SK-N-MC (cell line): ENCODE results near the gene LARGE1.

Experiments used
- DNase-seq: peaks from one replicate; pipeline ENCODE4 v3.0.0-alpha.2; 2011; ENCODE audit warnings: low read depth, low spot score
- H3K27ac ChIP-seq: fragments of 200-600 bp; sonication (generic); 2 replicates; pipeline ENCODE4 v1.5.1; 2016; ENCODE audit warnings: mixed run types
- H3K36me3 ChIP-seq: fragments of 200-600 bp; sonication (generic); 2 replicates; pipeline ENCODE4 v1.6.1; 2017; ENCODE audit warnings: antibody characterized with exemption, low read length, mixed read lengths; ENCODE audit not compliant: insufficient read depth
- H3K4me3 ChIP-seq: fragments of 200-600 bp; sonication (generic); 2 replicates; pipeline ENCODE4 v1.5.1; 2016
- H3K9ac ChIP-seq: fragments of 200-600 bp; sonication (generic); 2 replicates; pipeline ENCODE4 v1.8.0; 2017; ENCODE audit warnings: mixed run types, mixed read lengths; ENCODE audit not compliant: insufficient read length
- H3K9me3 ChIP-seq: fragments of 200-600 bp; sonication (generic); 2 replicates; pipeline ENCODE4 v1.6.1; 2017; ENCODE audit warnings: low read depth, mild to moderate bottlenecking, antibody characterized with exemption, low read length, moderate library complexity, mixed read lengths
- EZH2 ChIP-seq: fragments of 200-600 bp; sonication (generic); IDR thresholded peaks from one replicate; pipeline ENCODE4 v1.6.1; 2017; ENCODE audit warnings: antibody characterized with exemption
- FOXP2 ChIP-seq: optimal IDR thresholded peaks from 2 replicates; pipeline ENCODE3; 2011; ENCODE audit warnings: mild to moderate bottlenecking, moderate library complexity; ENCODE audit not compliant: insufficient read depth; ENCODE audit errors: extremely low read length, control extremely low read depth
- POLR2AphosphoS5 ChIP-seq: IDR thresholded peaks from 2 replicates; pipeline ENCODE4 v1.6.1; 2012; ENCODE audit warnings: mild to moderate bottlenecking, low read depth, low read length, borderline replicate concordance

Gene LARGE1

GRCh38 chr22:33654173-33654895 lies 265.9 kb downstream of the LARGE1 start:
- TF ChIP-seq POLR2AphosphoS5 (no peak), EZH2 (no peak), FOXP2 (no peak)
- H3K36me3 ChIP-seq = no peaks in the 10 kb centered on the region
- DNase-seq = no peak
- H3K27ac ChIP-seq = no peak overlapping the region
- H3K9ac ChIP-seq = no peak overlapping the region
- H3K4me3 ChIP-seq = no peak overlapping the region
- no peaks in the 10 kb centered on the region for H3K9me3 ChIP-seq

GRCh38 chr22:33653532-33654063 lies 266.7 kb downstream of the LARGE1 start:
- no peak overlapping the region for H3K9ac ChIP-seq
- DNase-seq = no peak
- no peak overlapping the region for H3K27ac ChIP-seq
- H3K4me3 ChIP-seq = no peak overlapping the region
- no peak for TF ChIP-seq POLR2AphosphoS5
- H3K36me3 ChIP-seq = no peaks in the 10 kb centered on the region
- H3K9me3 ChIP-seq = no peaks in the 10 kb centered on the region

GRCh38 chr22:33652615-33653014 lies 267.7 kb downstream of the LARGE1 start:
- no peak for DNase-seq
- Histone ChIP-seq H3K9ac (no peak overlapping the region), H3K9me3 (no peaks in the 10 kb centered on the region), H3K36me3 (no peaks in the 10 kb centered on the region), H3K27ac (no peak overlapping the region), H3K4me3 (no peak overlapping the region)
- TF ChIP-seq EZH2 (no peak), FOXP2 (no peak), POLR2AphosphoS5 (no peak)

- TF ChIP-seq POLR2AphosphoS5 (no peak), FOXP2 (no peak), EZH2 (no peak)
- Histone ChIP-seq H3K27ac (no peak overlapping the region), H3K9me3 (no peaks in the 10 kb centered on the region), H3K36me3 (no peaks in the 10 kb centered on the region), H3K4me3 (no peak overlapping the region), H3K9ac (no peak overlapping the region)
- no peak for DNase-seq
These were observed 270.0 kb downstream of the LARGE1 start for GRCh38 chr22:33650244-33650643.

GRCh38 chr22:33648478-33648877 lies 271.8 kb downstream of the LARGE1 start:
- Histone ChIP-seq H3K4me3 (no peak overlapping the region), H3K9me3 (no peaks in the 10 kb centered on the region), H3K36me3 (no peaks in the 10 kb centered on the region), H3K27ac (no peak overlapping the region), H3K9ac (no peak overlapping the region)
- DNase-seq = no peak
- no peak for TF ChIP-seq POLR2AphosphoS5
- no peak for TF ChIP-seq EZH2
- no peak for TF ChIP-seq FOXP2

- H3K27ac ChIP-seq = no peak overlapping the region
- no peak for DNase-seq
- H3K9me3 ChIP-seq = no peaks in the 10 kb centered on the region
- TF ChIP-seq EZH2 = no peak
- no peak for TF ChIP-seq FOXP2
- TF ChIP-seq POLR2AphosphoS5 = no peak
- H3K9ac ChIP-seq = no peak overlapping the region
- no peaks in the 10 kb centered on the region for H3K36me3 ChIP-seq
- no peak overlapping the region for H3K4me3 ChIP-seq
These were observed 279.4 kb downstream of the LARGE1 start for GRCh38 chr22:33640900-33641299.

- no peak for DNase-seq
- H3K9me3 ChIP-seq = no peaks in the 10 kb centered on the region
- H3K36me3 ChIP-seq = no peaks in the 10 kb centered on the region
- TF ChIP-seq FOXP2 = no peak
- TF ChIP-seq POLR2AphosphoS5 = no peak
- TF ChIP-seq EZH2 = no peak
- H3K9ac ChIP-seq = no peak overlapping the region
- H3K4me3 ChIP-seq = no peak overlapping the region
- H3K27ac ChIP-seq = no peak overlapping the region
These were observed 280.6 kb downstream of the LARGE1 start for GRCh38 chr22:33639588-33640254.

GRCh38 chr22:33635766-33636165 lies 284.5 kb downstream of the LARGE1 start:
- TF ChIP-seq FOXP2 (no peak), POLR2AphosphoS5 (no peak), EZH2 (no peak)

More at GRCh38 chr22:33635766-33636165, 284.5 kb downstream of the LARGE1 start:
- Histone ChIP-seq H3K4me3 (no peak overlapping the region), H3K9ac (no peak overlapping the region), H3K36me3 (no peaks in the 10 kb centered on the region), H3K27ac (no peak overlapping the region), H3K9me3 (no peaks in the 10 kb centered on the region)
- no peak for DNase-seq
